HEK293 (cell line): ENCODE data around the gene SRPK1.
"Not testable (repeated sequence)": the region's sequence is repeated elsewhere in the genome, so short reads cannot be mapped to it uniquely, and the experiment has no call there.

Experiments used
- CTCF ChIA-PET: fragments of 350-600 bp; formaldehyde crosslinking; extraction: SDS; loops from one replicate; lab custom pipeline; 2021; ENCODE audit warnings: antibody characterized with exemption; lab: Yijun Ruan, JAX
- POLR2A ChIA-PET: fragments of 300-600 bp; formaldehyde crosslinking; extraction: SDS; loops from one replicate; lab custom pipeline; 2020; ENCODE audit warnings: antibody characterized with exemption, inconsistent platforms; lab: Yijun Ruan, JAX
- H3K27ac ChIP-seq: fragments of 200-500 bp; sonication (Bioruptor generic); 2 replicates; pipeline ENCODE4 v1.5.1; 2014; ENCODE audit warnings: low read depth, low read length, control low read depth, inconsistent platforms; ENCODE audit errors: extremely low read depth
- H3K36me3 ChIP-seq, 2 experiments: fragments of 200-500 bp in 1 of 2; sonication (Bioruptor generic) in 1 of 2; 1 replicate in 1 of 2; 2 replicates in 1 of 2; pipeline ENCODE4 v1.5.1; 2014 to 2017; ENCODE audit warnings: inconsistent platforms in 2 of 2, low read length in 2 of 2; ENCODE audit not compliant: control insufficient read depth in 2 of 2, insufficient read depth in 1 of 2
- H3K4me1 ChIP-seq: fragments of 200-500 bp; sonication (Bioruptor generic); 2 replicates; pipeline ENCODE4 v1.5.1; 2014; ENCODE audit warnings: mild to moderate bottlenecking, low read length, inconsistent platforms; ENCODE audit not compliant: control insufficient read depth, insufficient read depth
- H3K4me3 ChIP-seq: 2 replicates; pipeline ENCODE4 v1.5.1; 2011; ENCODE audit warnings: low read depth, mild to moderate bottlenecking, control low read depth, low read length, moderate library complexity
- H3K9me3 ChIP-seq: fragments of 200-500 bp; sonication (Bioruptor generic); 2 replicates; pipeline ENCODE4 v1.5.1; 2014; ENCODE audit warnings: low read depth, low read length, inconsistent platforms; ENCODE audit not compliant: control insufficient read depth, insufficient read depth
- BCL11A ChIP-seq: fragments of 450-650 bp; formaldehyde crosslinking; IDR thresholded peaks from 2 replicates; pipeline ENCODE4 v1.5.1; 2016; ENCODE audit warnings: low read depth, missing biosample characterization, missing genetic modification characterization
- ELK4 ChIP-seq: IDR thresholded peaks from 2 replicates; pipeline ENCODE4 v1.6.1; 2011; ENCODE audit warnings: mild to moderate bottlenecking, low read depth, low read length, borderline replicate concordance
- SETDB1 ChIP-seq: IDR thresholded peaks from one replicate; pipeline ENCODE4 v1.6.1; 2017; ENCODE audit warnings: mild to moderate bottlenecking, low read length, moderate library complexity, mixed read lengths; ENCODE audit not compliant: insufficient read length
- SP7 ChIP-seq: fragments of 450-650 bp; formaldehyde crosslinking; IDR thresholded peaks from 2 replicates; pipeline ENCODE4 v1.5.1; 2016; ENCODE audit warnings: missing biosample characterization, missing genetic modification characterization
- TRIM28 ChIP-seq: IDR thresholded peaks from 2 replicates; pipeline ENCODE4 v1.6.1; 2011; ENCODE audit warnings: low read length, control low read depth, borderline replicate concordance
- ZNF184 ChIP-seq: fragments of 450-650 bp; IDR thresholded peaks from 2 replicates; pipeline ENCODE4 v1.5.1; 2018; ENCODE audit warnings: missing biosample characterization, mild to moderate bottlenecking, missing genetic modification characterization
- ZNF23 ChIP-seq: fragments of 450-650 bp; formaldehyde crosslinking; IDR thresholded peaks from 2 replicates; pipeline ENCODE4 v1.5.1; 2016; ENCODE audit warnings: missing biosample characterization, missing genetic modification characterization, borderline replicate concordance
- ZNF280D ChIP-seq: fragments of 450-650 bp; formaldehyde crosslinking; IDR thresholded peaks from 2 replicates; pipeline ENCODE4 v1.5.1; 2016; ENCODE audit warnings: missing biosample characterization, missing genetic modification characterization
- ZNF394 ChIP-seq: fragments of 450-650 bp; formaldehyde crosslinking; IDR thresholded peaks from 2 replicates; pipeline ENCODE4 v1.5.1; 2016; ENCODE audit warnings: missing biosample characterization, missing genetic modification characterization, mild to moderate bottlenecking, moderate library complexity, borderline replicate concordance
- ZNF510 ChIP-seq: fragments of 450-650 bp; formaldehyde crosslinking; IDR thresholded peaks from 2 replicates; pipeline ENCODE4 v1.5.1; 2018; ENCODE audit warnings: mild to moderate bottlenecking, missing genetic modification characterization, missing biosample characterization; ENCODE audit not compliant: insufficient replicate concordance
- ZNF529 ChIP-seq: fragments of 450-650 bp; formaldehyde crosslinking; IDR thresholded peaks from 2 replicates; pipeline ENCODE4 v1.5.1; 2017; ENCODE audit warnings: missing genetic modification characterization, missing biosample characterization; ENCODE audit not compliant: insufficient replicate concordance
- ZNF549 ChIP-seq: fragments of 450-650 bp; IDR thresholded peaks from 2 replicates; pipeline ENCODE4 v1.5.1; 2018; ENCODE audit warnings: missing biosample characterization, missing genetic modification characterization, mild to moderate bottlenecking, inconsistent platforms, moderate library complexity
- ZNF585B ChIP-seq: fragments of 450-650 bp; formaldehyde crosslinking; IDR thresholded peaks from 2 replicates; pipeline ENCODE4 v1.5.1; 2016; ENCODE audit warnings: missing biosample characterization, missing genetic modification characterization
- ZNF626 ChIP-seq: fragments of 450-650 bp; sonication (Bioruptor Pico); formaldehyde crosslinking; IDR thresholded peaks from 2 replicates; pipeline ENCODE4 v1.5.1; 2018; ENCODE audit warnings: missing biosample characterization, missing genetic modification characterization, inconsistent platforms
- ZNF629 ChIP-seq: fragments of 450-650 bp; formaldehyde crosslinking; IDR thresholded peaks from 2 replicates; pipeline ENCODE4 v1.5.1; 2017; ENCODE audit warnings: missing biosample characterization, missing genetic modification characterization
- ZNF677 ChIP-seq: fragments of 450-650 bp; IDR thresholded peaks from 2 replicates; pipeline ENCODE4 v1.5.0; 2018; ENCODE audit warnings: missing biosample characterization, mild to moderate bottlenecking, missing genetic modification characterization, moderate library complexity
- ZSCAN30 ChIP-seq: fragments of 450-650 bp; IDR thresholded peaks from 2 replicates; pipeline ENCODE4 v1.5.1; 2018; ENCODE audit warnings: missing biosample characterization, mild to moderate bottlenecking, missing genetic modification characterization, moderate library complexity
- TF ChIP-seq, protein P1 (sequence below): fragments of 450-650 bp; formaldehyde crosslinking; conservative IDR thresholded peaks from 2 replicates; pipeline ENCODE4 v1.5.1; 2016; ENCODE audit warnings: low read depth, missing biosample characterization, missing genetic modification characterization

Gene SRPK1

GRCh38 chr6:35911871-35912653 lies 8.8 kb downstream of the SRPK1 start:
- no peak for TF ChIP-seq ZNF629 (tag by site-specific recombination)
- TF ChIP-seq ZNF23 = no peak
- peak; percentile 36; the same call in 1 of the 2 replicates for TF ChIP-seq ZNF394 (tag by site-specific recombination)
- no peak for TF ChIP-seq BCL11A (tag by site-specific recombination)
- TF ChIP-seq ELK4 = no peak
- TF ChIP-seq SETDB1 = no peak
- no peaks in the 10 kb centered on the region for H3K9me3 ChIP-seq
- no peak overlapping the region for H3K27ac ChIP-seq
- ChIA-PET POLR2A (interaction anchor here (0.9 to 1.2 kb wide), 3 partner anchors 9 to 19 kb away, joined by 3 to 5 read pairs (median 3); no protein-coding TSS in a partner anchor), CTCF (interaction anchor here (0.6 kb wide), 1 partner anchor 1815 kb away, joined by 7 read pairs; no protein-coding TSS in a partner anchor)
- H3K36me3 ChIP-seq = peaks cover 60 to 81% of the 10 kb centered on the region in 2 experiments
- no peak overlapping the region for H3K4me3 ChIP-seq
- peaks cover under 1% of the 10 kb centered on the region; the same call in 1 of the 2 replicates for H3K4me1 ChIP-seq

DNA sequence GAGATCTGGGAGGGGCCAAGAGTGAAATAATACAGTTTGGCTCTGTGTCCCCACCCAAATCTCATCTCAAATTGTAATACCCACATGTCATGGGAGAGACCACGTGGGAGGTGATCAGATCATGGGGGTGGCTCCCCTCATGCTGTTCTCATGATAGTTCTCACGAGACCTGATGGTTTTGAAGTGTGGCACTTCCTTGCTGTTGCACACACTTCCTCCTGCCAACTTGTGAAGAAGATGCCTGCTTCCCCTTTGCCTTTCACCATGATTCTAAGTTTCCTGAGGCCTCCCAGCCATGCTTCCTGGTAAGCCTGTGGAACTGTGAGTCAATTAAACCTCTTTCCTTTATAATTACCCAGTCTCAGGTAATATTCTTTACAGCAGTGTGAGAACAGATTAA lies 11.3 kb downstream of the SRPK1 start:
- POLR2A ChIA-PET, H3K4me1 ChIP-seq, H3K9me3 ChIP-seq, H3K27ac ChIP-seq, H3K4me3 ChIP-seq, CTCF ChIA-PET: not testable (repeated sequence)
- H3K36me3 ChIP-seq = peaks cover 41 to 67% of the 10 kb centered on the region in 2 experiments

GRCh38 chr6:35908753-35909401 lies 12.0 kb downstream of the SRPK1 start:
- H3K9me3 ChIP-seq, POLR2A ChIA-PET, H3K4me1 ChIP-seq, H3K4me3 ChIP-seq, H3K27ac ChIP-seq, CTCF ChIA-PET: not testable (repeated sequence)
- H3K36me3 ChIP-seq = peaks cover 36 to 67% of the 10 kb centered on the region in 2 experiments
- TF ChIP-seq ZNF549 (tag by site-specific recombination) (peak; percentile 56; the same call in 1 of the 2 replicates), ZNF280D (tag by site-specific recombination) (peak; percentile 95), ZNF626 (peak; percentile 74; the same call in 1 of the 2 replicates), TRIM28 (peak; percentile 53; the same call in 1 of the 2 replicates), ZNF677 (tag by site-specific recombination) (peak; percentile 17; the same call in 1 of the 2 replicates), SP7 (tag by site-specific recombination) (0 out of 2 replicates have a peak, but pooled peaks have one; percentile 22), SETDB1 (peak; percentile 97), ZNF184 (tag by site-specific recombination) (peak; percentile 77), ZNF529 (peak; percentile 45), ZNF629 (tag by site-specific recombination) (0 out of 2 replicates have a peak, but pooled peaks have one; percentile 14), ZSCAN30 (tag by site-specific recombination) (0 out of 2 replicates have a peak, but pooled peaks have one; percentile 25), ZNF585B (peak; percentile 40; the same call in 1 of the 2 replicates), ZNF510 (tag by site-specific recombination) (peak; percentile 50)
- TF ChIP-seq, protein P1, sequence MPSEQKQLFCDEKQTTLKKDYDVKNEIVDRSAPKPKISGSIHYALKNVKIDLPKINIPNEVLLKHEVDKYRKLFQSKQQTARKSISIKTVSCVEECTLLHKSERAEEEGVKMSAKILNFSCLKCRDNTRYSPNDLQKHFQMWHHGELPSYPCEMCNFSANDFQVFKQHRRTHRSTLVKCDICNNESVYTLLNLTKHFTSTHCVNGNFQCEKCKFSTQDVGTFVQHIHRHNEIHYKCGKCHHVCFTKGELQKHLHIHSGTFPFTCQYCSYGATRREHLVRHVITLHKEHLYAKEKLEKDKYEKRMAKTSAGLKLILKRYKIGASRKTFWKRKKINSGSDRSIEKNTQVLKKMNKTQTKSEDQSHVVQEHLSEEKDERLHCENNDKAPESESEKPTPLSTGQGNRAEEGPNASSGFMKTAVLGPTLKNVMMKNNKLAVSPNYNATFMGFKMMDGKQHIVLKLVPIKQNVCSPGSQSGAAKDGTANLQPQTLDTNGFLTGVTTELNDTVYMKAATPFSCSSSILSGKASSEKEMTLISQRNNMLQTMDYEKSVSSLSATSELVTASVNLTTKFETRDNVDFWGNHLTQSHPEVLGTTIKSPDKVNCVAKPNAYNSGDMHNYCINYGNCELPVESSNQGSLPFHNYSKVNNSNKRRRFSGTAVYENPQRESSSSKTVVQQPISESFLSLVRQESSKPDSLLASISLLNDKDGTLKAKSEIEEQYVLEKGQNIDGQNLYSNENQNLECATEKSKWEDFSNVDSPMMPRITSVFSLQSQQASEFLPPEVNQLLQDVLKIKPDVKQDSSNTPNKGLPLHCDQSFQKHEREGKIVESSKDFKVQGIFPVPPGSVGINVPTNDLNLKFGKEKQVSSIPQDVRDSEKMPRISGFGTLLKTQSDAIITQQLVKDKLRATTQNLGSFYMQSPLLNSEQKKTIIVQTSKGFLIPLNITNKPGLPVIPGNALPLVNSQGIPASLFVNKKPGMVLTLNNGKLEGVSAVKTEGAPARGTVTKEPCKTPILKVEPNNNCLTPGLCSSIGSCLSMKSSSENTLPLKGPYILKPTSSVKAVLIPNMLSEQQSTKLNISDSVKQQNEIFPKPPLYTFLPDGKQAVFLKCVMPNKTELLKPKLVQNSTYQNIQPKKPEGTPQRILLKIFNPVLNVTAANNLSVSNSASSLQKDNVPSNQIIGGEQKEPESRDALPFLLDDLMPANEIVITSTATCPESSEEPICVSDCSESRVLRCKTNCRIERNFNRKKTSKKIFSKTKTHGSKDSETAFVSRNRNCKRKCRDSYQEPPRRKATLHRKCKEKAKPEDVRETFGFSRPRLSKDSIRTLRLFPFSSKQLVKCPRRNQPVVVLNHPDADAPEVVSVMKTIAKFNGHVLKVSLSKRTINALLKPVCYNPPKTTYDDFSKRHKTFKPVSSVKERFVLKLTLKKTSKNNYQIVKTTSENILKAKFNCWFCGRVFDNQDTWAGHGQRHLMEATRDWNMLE (tag by site-specific recombination) = 0 out of 2 replicates have a peak, but pooled peaks have one; percentile 31
